ENCODE data around the gene MRPL37.
A peak's percentile ranks its signal among the peaks of the same experiment; 100 is the strongest.

Gene MRPL37

GRCh38 chr1:54220004-54220811 lies 20.2 kb downstream of the MRPL37 start:
- peaks cover 2 to 23% of the 10 kb centered on the region in 2 donors for H3K4me1 Mint-ChIP-seq
- H3K27ac Mint-ChIP-seq, result peak overlapping the region; percentile 65
- ATAC-seq (replicated peaks) (no peak), DNase-seq (no peak)
- H3K36me3 Mint-ChIP-seq, result peaks cover 45 to 66% of the 10 kb centered on the region in 2 donors
- no peaks in the 10 kb centered on the region for H3K27me3 Mint-ChIP-seq
- no peaks in the 10 kb centered on the region for H3K9me3 Mint-ChIP-seq
- H3K4me3 Mint-ChIP-seq, result no peak overlapping the region

- Mint-ChIP-seq H3K9me3 (no peaks in the 10 kb centered on the region), H3K27me3 (no peaks in the 10 kb centered on the region), H3K4me1 (peaks cover 2 to 23% of the 10 kb centered on the region in 2 donors), H3K4me3 (no peak overlapping the region), H3K36me3 (peaks cover 44 to 64% of the 10 kb centered on the region in 2 donors), H3K27ac (no peak overlapping the region)
- ATAC-seq (replicated peaks) (peak; percentile 35 to 42), DNase-seq (no peak)
Measured at GRCh38 chr1:54221113-54221834, 21.3 kb downstream of the MRPL37 start.

GRCh38 chr1:54221867-54222484 lies 22.0 kb downstream of the MRPL37 start:
- Mint-ChIP-seq H3K27me3 (no peaks in the 10 kb centered on the region), H3K4me3 (no peak overlapping the region), H3K36me3 (peaks cover 38 to 58% of the 10 kb centered on the region in 2 donors), H3K27ac (no peak overlapping the region), H3K4me1 (peaks cover 2 to 23% of the 10 kb centered on the region in 2 donors), H3K9me3 (no peaks in the 10 kb centered on the region)
- DNase-seq (no peak), ATAC-seq (replicated peaks) (no peak)

- Mint-ChIP-seq H3K9me3 (no peaks in the 10 kb centered on the region), H3K36me3 (peaks cover 33 to 52% of the 10 kb centered on the region in 2 donors), H3K27me3 (no peaks in the 10 kb centered on the region), H3K4me1 (peaks cover 4 to 23% of the 10 kb centered on the region in 2 donors), H3K4me3 (no peak overlapping the region), H3K27ac (peak overlapping the region; percentile 52)
- ATAC-seq (replicated peaks) (no peak), DNase-seq (no peak)
Measured at GRCh38 chr1:54222711-54223110, 22.7 kb downstream of the MRPL37 start.

GRCh38 chr1:54223441-54224202 lies 23.7 kb downstream of the MRPL37 start:
- Mint-ChIP-seq H3K36me3 (peaks cover 33 to 46% of the 10 kb centered on the region in 2 donors), H3K4me1 (peaks cover 4 to 23% of the 10 kb centered on the region in 2 donors), H3K27ac (peak overlapping the region; percentile 68), H3K4me3 (no peak overlapping the region), H3K9me3 (no peaks in the 10 kb centered on the region), H3K27me3 (no peaks in the 10 kb centered on the region)
- DNase-seq (no peak), ATAC-seq (replicated peaks) (no peak)

GRCh38 chr1:54224233-54224632 lies 24.3 kb downstream of the MRPL37 start:
- ATAC-seq (replicated peaks) (no peak), DNase-seq (no peak)
- peaks cover 5 to 23% of the 10 kb centered on the region in 2 donors for H3K4me1 Mint-ChIP-seq
- no peaks in the 10 kb centered on the region for H3K9me3 Mint-ChIP-seq
- no peak overlapping the region for H3K4me3 Mint-ChIP-seq
- H3K36me3 Mint-ChIP-seq, result peaks cover 27 to 44% of the 10 kb centered on the region in 2 donors
- H3K27me3 Mint-ChIP-seq, result no peaks in the 10 kb centered on the region
- H3K27ac Mint-ChIP-seq, result peak overlapping the region; percentile 68

GRCh38 chr1:54225378-54225777 lies 25.4 kb downstream of the MRPL37 start:
- H3K36me3 Mint-ChIP-seq, result peaks cover 22 to 35% of the 10 kb centered on the region in 2 donors
- H3K4me3 Mint-ChIP-seq, result no peak overlapping the region
- H3K9me3 Mint-ChIP-seq, result no peaks in the 10 kb centered on the region
- no peak for DNase-seq
- no peak overlapping the region for H3K27ac Mint-ChIP-seq
- peaks cover 6 to 23% of the 10 kb centered on the region in 2 donors for H3K4me1 Mint-ChIP-seq
- no peaks in the 10 kb centered on the region for H3K27me3 Mint-ChIP-seq
- no peak for ATAC-seq (replicated peaks)

GRCh38 chr1:54225986-54226559 lies 26.1 kb downstream of the MRPL37 start:
- Mint-ChIP-seq H3K4me1 (peaks cover 6 to 16% of the 10 kb centered on the region in 2 donors), H3K27me3 (no peaks in the 10 kb centered on the region), H3K4me3 (no peak overlapping the region), H3K9me3 (no peaks in the 10 kb centered on the region), H3K36me3 (peaks cover 22 to 35% of the 10 kb centered on the region in 2 donors), H3K27ac (no peak overlapping the region)
- DNase-seq (no peak), ATAC-seq (replicated peaks) (no peak)

GRCh38 chr1:54227091-54227602 lies 27.2 kb downstream of the MRPL37 start:
- DNase-seq (no peak), ATAC-seq (replicated peaks) (no peak)
- H3K27me3 Mint-ChIP-seq, result no peaks in the 10 kb centered on the region
- peaks cover 6% of the 10 kb centered on the region in 2 donors for H3K4me1 Mint-ChIP-seq
- peaks cover 12 to 27% of the 10 kb centered on the region in 2 donors for H3K36me3 Mint-ChIP-seq
- no peak overlapping the region for H3K27ac Mint-ChIP-seq
- H3K4me3 Mint-ChIP-seq, result no peak overlapping the region
- H3K9me3 Mint-ChIP-seq, result no peaks in the 10 kb centered on the region

GRCh38 chr1:54227891-54228310 lies 27.9 kb downstream of the MRPL37 start:
- H3K27ac Mint-ChIP-seq, result no peak overlapping the region
- no peak overlapping the region for H3K4me3 Mint-ChIP-seq

GRCh38 chr1:54228638-54229079 lies 28.7 kb downstream of the MRPL37 start:
- no peaks in the 10 kb centered on the region for H3K9me3 Mint-ChIP-seq
- H3K4me3 Mint-ChIP-seq, result no peak overlapping the region
- no peaks in the 10 kb centered on the region for H3K27me3 Mint-ChIP-seq
- DNase-seq, result no peak
- peaks cover 0 to 4% of the 10 kb centered on the region in 2 donors for H3K4me1 Mint-ChIP-seq
- ATAC-seq (replicated peaks), result no peak
- no peak overlapping the region for H3K27ac Mint-ChIP-seq
- peaks cover 6 to 18% of the 10 kb centered on the region in 2 donors for H3K36me3 Mint-ChIP-seq

More at GRCh38 chr1:54227891-54228310, 27.9 kb downstream of the MRPL37 start:
- Mint-ChIP-seq H3K36me3 (peaks cover 9 to 22% of the 10 kb centered on the region in 2 donors), H3K9me3 (no peaks in the 10 kb centered on the region), H3K4me1 (peaks cover 0 to 4% of the 10 kb centered on the region in 2 donors), H3K27me3 (no peaks in the 10 kb centered on the region)
- ATAC-seq (replicated peaks), result no peak
- no peak for DNase-seq

GRCh38 chr1:54229281-54229891 lies 29.4 kb downstream of the MRPL37 start:
- Mint-ChIP-seq H3K4me1 (peaks cover 0 to 4% of the 10 kb centered on the region in 2 donors), H3K27ac (peak overlapping the region; percentile 5), H3K9me3 (no peaks in the 10 kb centered on the region), H3K27me3 (no peaks in the 10 kb centered on the region), H3K36me3 (peaks cover 0 to 12% of the 10 kb centered on the region in 2 donors), H3K4me3 (no peak overlapping the region)
- DNase-seq (no peak), ATAC-seq (replicated peaks) (no peak)
